GM21825 (cell line): Measurements from ENCODE around the gene NCDN.
A peak's percentile ranks its signal among the peaks of the same experiment; 100 is the strongest.
"Not testable (repeated sequence)": the region's sequence is repeated elsewhere in the genome, so short reads cannot be mapped to it uniquely, and the experiment has no call there.

Experiments used
- ATAC-seq: cut with Tn5 transposase; IDR thresholded peaks from one replicate; pipeline ENCODE4 v1.9.1; 2021; ENCODE audit warnings: mild to moderate bottlenecking, moderate library complexity; ENCODE audit not compliant: unreplicated experiment

NCDN gene

DNA sequence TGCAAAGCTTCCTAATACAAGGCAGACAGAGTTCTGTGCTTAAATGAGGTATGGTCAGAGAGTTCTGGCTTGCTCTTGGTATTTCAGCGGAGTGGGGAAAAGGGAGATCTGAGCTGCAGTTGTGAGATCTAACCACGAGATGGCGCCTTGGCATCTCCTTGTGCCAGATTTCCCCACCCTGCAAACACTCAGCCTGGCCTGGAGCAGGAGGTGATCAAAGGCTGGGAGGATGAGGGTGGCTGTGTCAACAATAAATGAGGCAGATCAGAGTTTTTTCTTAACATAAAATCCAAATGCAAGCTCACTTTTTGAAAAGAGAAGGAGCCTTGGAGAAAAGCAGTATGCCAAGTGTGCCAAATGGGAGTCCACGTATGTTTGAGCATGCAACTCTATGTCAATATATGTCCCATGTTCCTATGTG, 11.4 kb downstream of the NCDN start:
- ATAC-seq = no peak

DNA sequence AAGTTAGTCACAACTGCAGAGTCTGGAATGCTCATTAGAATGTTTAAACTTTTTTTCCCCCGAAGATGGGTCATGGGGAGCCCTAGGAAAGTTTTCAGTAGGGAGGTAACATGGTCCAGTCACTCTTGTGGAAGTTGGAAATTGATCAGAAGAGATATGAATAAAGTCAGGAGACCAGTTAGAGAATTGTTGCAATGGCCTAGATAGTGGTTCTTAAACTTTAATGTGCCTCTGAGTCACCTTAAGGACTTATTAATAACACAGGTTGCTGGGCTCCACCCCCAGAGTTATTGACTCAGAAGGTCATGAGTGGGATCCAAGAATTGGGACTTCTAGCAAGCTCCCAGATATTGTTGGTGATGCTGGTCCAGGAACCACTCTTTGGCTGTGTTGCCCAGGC, 12.3 kb downstream of the NCDN start:
- no peak for ATAC-seq

DNA sequence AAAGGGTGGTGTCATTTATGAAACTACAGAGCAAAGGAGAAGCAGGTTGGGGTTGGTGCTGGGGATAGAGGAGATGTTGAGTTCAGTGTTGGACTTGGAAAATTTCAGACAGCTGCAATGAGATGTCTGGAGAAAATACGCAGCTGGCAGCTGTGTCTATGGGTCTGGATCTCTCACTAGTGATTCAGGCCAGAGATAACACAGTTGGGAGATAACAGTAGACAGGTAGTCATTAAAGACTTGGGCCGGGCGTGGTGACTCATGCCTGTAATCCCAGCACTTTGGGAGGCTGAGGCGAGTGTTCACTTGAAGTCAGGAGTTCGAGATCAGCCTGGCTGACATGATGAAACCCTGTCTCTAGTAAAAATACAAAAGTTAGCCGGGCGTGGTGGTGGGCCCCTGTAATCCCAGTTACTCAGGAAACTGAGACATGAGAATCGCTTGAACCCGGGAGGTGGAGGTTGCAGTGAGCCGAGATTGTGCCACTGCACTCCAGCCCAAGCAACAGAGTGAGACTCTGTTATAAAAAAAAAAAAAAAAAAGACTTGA, 13.1 kb downstream of the NCDN start:
- no peak for ATAC-seq

DNA sequence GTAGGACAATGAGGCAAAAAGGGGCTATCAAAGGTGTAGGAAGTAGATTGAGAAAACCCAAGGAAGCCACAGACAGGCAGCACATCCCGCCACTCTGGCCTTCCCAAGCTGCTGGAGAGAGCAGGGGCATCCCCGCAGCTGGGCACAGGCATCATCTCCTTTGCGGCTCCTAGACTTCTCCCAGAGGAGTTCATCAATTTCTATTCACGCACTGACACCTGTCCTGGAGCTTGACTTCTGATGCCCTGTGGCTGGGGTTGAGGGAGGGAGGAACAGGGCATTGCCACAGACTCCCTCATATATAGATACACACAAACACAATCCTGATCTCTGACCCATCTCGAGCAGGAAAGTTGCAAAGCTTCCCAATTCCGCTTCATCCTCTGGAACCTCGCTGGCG, 13.7 kb downstream of the NCDN start:
- ATAC-seq = no peak

DNA sequence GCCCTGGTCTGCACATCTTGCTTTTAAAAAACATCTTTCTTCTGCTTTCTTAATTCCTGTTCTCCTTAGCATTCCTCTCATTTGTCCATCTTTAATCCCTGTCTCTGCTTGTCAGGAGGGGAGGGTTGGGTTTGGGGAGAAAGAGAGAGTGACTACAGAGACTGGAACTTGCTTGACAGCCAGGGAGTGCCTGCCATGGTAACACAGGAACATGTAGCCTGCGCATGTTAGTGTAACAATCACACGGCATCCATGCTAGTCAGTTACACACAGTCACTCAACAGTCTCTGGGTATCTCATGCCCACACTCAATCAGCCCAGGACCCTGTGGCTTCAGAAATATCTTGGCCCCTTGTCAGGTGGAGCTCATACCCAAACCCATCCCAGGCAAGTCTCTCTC, 14.7 kb downstream of the NCDN start:
- no peak for ATAC-seq

DNA sequence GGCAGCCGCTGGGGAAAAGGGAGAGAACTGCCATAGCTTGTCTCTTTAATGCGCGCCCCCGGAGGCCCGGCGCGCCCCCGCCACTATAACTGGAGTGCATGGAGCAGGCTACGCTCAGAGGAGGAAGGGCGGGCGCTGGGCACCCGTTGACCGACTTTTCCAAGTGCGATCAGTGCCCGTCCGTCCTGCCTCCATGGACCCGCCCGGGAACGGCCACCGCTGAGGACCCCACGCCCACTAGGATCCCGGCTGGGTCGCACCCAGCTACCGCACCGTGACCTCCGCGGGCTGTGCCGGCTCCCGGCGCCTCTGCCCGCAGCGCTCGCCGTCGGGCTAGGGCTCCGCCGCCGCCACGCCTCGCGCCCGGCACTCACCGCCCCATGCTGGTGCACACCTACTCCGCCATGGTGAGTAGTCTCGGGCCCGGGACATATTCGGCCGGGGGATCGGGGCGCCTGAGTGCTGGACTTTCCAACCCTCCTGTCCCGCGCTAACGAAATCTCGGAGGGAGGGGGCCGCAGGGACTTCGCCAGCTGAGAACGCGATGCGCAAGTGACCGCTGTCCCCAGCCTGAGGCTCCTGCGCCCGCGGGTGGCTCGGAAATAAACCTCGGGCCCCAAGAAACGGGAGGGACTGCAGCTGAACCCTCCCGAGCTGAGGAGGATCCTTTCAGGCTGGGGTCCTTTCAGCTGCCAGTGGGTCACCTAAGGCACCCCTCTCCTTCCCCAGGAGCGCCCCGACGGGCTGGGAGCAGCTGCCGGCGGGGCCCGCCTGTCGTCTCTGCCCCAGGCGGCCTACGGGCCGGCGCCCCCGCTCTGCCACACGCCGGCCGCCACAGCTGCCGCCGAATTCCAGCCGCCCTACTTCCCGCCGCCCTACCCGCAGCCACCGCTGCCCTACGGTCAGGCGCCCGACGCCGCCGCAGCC, 15.9 kb downstream of the NCDN start, which contains the start of gene TFAP2E:
Gene TFAP2E, plus strand, starts transcription at position 117 of the 927 bp plus-strand sequence. Its CDS starts 264 bp downstream, at position 381.
- no peak for ATAC-seq

DNA sequence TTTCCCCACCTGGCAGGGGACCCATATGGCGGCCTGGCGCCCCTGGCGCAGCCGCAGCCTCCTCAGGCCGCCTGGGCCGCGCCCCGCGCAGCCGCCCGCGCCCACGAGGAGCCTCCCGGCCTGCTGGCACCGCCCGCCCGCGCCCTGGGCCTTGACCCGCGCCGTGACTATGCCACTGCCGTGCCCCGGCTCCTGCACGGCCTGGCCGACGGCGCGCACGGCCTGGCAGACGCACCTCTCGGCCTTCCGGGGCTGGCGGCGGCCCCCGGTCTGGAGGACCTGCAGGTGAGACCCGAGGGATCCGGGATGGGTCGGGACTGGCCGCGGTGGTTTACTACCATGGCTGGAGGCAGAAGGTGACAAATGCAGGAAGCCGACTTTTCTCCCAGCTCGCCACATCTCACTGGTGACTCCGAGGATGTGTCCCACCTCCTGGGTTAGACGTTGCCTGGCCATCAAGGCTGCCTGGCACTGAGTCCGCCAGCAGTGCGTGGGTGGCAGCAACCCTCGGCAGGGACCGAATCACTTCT, 16.6 kb downstream of the NCDN start:
- no peak for ATAC-seq

DNA sequence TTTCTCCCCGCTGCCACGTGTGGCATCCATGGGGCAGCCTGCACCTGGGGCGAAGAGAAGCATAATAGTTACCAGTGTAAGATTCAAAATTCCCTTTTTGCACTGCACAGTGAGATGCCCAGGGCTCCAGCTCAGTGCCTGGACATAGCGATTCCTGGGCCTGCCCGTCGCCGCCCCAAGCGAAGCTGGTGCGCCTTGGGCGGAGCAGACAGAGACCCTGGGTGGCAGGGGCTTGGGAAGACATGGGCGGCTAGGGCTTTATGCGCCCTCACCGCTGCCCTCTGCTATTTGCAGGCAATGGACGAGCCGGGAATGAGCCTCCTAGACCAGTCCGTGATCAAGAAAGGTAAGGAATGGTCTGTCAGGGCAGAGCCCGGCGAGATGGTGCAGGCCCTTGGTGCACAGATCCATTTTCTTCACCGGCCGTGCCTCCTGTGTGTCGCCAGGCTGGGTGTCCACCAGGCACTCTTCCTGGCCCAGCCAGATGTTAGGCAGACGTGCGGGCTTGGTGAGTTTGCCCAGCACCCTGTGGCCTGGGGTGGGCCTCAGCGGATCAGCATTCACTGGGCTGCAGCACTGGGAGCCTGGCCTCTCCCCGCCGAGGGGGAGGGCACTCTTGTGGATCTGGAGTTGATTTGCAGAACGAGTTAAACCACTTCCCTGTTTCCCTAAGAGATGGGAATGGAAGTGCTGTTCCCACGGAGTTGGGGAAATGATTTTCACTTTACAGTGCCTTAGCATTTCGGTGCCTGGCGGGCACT, 17.2 kb downstream of the NCDN start:
- no peak for ATAC-seq

DNA sequence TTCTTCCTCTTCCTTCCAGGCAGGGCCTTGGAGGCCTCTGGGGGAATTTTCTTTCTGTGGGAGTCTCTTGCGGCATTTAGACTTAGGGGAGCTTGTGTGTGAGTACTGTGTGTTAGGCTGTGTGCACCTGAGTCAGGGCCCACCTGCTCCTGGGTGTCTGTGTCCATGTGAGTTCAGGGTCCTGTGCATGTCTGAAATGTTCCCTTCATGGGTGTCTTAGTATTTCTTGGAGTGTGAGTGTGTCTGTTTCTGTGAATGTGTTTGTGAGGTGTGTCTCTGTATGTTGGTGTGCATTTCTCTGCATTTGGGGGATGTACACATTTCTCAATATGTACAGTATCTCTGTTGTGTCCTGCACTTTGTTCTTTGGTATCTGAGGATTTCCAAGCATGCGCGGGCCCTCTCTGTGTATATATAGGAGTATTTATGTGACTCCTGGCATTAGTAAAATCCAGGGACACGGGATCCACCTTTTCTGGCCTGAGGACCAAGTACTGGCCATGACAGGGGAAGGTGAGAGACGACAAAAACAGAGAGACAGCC, 17.9 kb downstream of the NCDN start:
- no peak for ATAC-seq

DNA sequence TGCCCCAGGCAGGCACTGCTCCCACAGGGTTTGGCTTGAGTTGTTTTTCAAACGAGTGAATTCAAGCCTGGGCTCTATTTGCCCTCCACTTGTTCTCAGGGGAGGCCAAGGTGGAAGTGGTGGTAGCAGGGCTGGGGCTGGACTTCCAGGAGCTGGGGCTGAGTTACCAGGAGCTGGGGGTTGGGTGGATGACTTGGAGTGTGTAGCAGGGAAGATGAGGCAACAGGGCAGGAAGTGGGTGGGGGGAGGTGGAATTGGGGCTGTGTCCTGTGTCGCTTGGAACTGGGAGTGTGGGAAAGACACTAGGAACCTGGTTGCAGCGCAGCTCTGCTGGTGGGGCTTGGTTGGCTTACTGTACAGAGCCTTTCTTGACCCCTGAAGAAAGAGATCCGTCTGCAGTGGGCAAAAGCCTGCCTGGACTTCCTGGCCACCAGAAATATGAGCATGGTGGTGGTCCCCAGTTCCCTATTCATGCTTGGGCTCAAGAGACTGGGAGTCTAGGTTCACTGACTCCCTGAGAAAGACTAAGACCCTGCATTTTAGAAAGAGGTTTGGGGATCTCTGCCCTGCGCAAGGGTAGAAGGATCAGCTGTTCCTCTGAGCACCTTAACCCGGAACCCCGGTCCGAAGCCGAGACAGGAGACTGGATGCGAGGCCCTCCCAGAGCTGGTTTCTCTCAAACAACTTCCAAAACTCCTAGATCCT, 18.6 kb downstream of the NCDN start:
- ATAC-seq = no peak

DNA sequence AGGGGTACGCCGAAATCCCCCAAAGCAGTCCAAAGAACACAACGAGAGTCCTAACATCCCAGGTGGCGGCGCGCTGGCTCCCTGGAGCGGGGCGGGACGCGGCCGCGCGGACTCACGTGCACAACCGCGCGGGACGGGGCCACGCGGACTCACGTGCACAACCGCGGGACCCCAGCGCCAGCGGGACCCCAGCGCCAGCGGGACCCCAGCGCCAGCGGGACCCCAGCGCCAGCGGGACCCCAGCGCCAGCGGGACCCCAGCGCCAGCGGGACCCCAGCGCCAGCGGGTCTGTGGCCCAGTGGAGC, 19.1 kb downstream of the NCDN start:
- not testable (repeated sequence) for ATAC-seq

DNA sequence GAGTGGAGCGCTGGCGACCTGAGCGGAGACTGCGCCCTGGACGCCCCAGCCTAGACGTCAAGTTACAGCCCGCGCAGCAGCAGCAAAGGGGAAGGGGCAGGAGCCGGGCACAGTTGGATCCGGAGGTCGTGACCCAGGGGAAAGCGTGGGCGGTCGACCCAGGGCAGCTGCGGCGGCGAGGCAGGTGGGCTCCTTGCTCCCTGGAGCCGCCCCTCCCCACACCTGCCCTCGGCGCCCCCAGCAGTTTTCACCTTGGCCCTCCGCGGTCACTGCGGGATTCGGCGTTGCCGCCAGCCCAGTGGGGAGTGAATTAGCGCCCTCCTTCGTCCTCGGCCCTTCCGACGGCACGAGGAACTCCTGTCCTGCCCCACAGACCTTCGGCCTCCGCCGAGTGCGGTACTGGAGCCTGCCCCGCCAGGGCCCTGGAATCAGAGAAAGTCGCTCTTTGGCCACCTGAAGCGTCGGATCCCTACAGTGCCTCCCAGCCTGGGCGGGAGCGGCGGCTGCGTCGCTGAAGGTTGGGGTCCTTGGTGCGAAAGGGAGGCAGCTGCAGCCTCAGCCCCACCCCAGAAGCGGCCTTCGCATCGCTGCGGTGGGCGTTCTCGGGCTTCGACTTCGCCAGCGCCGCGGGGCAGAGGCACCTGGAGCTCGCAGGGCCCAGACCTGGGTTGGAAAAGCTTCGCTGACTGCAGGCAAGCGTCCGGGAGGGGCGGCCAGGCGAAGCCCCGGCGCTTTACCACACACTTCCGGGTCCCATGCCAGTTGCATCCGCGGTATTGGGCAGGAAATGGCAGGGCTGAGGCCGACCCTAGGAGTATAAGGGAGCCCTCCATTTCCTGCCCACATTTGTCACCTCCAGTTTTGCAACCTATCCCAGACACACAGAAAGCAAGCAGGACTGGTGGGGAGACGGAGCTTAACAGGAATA, 19.7 kb downstream of the NCDN start:
- ATAC-seq = peak; percentile 66

DNA sequence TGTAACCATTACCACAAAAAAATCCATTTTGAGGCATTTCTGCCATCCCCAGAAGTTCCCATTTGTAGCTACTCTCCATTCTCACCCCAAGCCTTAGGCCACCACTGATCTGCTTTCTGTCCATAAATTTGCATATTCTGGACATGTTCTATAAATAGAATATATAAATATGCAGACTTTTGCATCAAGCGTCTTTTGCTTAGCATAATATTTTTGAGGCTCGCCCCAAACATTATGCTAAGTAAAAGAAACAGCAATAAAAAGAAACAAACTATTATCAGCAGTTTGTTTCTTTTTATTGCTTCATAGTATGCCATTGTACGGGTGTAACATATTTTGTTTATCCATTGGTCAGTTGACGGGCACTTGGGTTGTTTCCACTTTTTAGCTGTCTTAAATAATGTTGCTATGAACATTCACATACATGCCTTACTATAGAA, 23.4 kb downstream of the NCDN start:
- ATAC-seq = no peak

DNA sequence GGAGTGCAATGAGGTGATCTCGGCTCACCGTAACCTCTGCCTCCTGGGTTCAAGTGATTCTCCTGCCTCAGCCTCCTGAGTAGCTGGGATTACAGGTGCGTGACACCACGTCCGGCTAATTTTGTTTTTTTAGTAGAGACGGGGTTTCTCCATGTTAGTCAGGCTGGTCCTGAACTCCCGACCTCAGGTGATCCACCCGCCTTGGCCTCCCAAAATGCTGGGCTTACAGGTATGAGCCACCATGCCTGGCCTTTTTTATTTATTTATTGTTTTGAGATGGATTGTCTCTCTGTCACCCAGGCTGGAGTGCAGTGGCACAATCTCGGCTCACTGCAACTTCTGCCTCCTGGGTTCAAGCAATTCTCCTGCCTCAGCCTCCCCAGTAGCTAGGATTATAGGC, 24.0 kb downstream of the NCDN start:
- not testable (repeated sequence) for ATAC-seq

DNA sequence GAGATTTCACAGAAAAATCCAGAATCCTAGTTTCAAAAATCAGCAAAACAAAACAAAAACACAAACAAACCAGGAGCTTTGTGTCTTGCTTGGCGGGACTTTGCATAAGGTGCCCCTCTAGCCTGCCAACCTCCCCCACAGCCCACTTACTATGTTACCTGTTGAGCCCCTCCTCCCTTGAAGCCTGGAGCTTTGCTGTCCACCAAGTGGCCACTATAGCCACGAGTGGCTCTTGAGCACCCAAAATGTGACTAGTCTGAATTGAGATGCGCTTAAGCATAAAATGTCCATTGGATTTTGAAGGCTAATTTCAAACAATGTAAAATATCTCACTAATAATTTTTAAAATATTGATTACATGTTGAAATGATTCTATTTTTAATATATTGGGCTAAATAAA, 27.7 kb downstream of the NCDN start:
- no peak for ATAC-seq

DNA sequence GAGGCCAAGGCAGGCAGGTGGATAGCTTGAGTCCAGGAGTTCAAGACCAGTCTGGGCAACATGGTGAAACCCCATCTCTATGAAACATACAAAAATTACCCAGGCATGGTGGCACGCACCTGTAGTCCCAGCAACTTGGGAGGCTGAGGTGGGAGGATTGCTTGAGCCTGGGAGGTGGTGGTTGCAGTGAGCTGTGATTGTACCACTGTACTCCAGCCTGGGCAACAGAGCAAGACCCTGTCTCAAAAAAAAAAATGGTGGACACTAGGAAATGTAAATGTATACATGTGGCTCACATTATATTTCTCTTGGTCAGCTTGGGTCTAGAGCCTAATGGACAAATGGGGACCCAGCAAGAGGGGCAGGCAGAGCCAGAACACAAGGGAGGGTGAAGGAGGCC, 28.2 kb downstream of the NCDN start:
- not testable (repeated sequence) for ATAC-seq

DNA sequence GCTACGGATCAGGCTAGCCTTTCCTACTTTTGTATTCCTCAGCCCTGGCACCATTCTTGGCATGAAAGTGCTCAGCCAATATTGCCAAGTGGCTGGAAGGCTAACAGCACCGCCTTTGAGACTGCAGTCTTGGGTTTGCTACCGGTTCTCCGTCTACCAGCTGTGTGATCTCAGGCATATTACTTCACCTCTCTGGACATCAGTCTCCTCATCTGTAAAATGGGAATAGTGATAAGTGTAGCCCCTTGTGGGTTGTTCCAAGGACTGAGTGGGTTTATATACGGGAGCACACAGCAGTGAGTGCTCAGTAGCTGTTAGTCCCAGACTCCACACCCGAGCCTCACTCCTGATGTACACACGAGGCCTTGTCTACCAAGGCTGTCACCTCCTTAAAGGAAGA, 29.2 kb downstream of the NCDN start:
- ATAC-seq = no peak

DNA sequence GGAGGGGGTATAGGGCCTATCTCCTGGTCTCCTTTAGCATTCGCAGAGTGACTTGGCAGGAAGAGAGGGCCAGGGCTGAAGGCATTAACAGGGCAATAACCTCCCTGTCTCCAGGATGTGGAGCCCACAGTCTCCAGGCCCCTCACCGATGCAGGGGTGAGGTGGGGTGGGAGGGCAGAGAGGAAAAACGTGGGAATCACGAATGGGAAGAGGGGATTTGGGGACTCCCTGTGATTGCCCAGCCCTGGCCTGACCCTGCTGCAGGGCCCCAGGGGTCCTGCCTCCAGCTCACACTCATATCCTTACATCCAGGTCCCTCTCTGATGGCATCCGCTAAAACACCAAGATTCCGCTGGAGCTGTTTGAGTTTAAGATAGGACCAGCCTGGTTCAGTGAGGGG, 30.1 kb downstream of the NCDN start:
- ATAC-seq = no peak

DNA sequence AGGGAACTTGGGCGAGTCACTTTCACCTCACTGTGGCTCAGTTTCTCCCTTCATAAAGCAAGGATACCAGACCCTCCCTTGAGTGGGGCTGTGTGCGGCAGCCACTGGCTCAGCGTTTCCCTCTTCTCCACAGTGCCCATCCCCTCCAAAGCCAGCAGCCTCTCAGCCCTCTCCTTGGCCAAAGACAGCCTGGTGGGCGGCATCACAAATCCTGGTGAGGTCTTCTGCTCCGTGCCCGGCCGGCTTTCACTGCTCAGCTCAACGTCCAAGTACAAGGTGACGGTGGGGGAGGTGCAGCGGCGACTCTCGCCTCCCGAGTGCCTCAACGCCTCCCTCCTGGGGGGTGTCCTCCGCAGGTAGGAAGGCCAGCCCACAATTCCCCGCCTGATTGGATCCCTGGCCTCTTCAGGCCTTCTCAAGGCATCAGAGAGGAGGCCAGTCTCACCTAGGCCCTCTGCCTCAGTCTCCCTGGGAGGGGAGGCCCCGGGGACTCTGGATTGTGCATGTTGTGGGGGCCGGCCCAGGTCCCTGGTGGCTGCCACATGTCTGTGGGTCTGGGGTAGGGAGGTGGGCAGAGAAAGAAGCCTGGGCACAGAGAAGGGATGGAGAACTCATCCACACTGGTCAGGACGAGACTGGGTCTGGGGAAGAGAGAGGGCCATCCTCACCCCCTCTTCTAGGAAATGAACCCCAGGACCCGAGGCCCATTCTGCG, 30.8 kb downstream of the NCDN start:
- ATAC-seq = no peak
